ENCODE measurements around the gene KLHDC2.
"Not testable (repeated sequence)": the region's sequence is repeated elsewhere in the genome, so short reads cannot be mapped to it uniquely, and the experiment has no call there.

KLHDC2 gene

GRCh38 chr14:49727171-49727570, 40.8 kb upstream of the KLHDC2 start:
- Histone ChIP-seq H3K4me3 (ENCODE audit: low read depth in 1 of 2, low read length in 2 of 2) (no peak overlapping the region), H4K20me1 (ENCODE audit: insufficient read depth, low read length) (no peaks in the 10 kb centered on the region), H3K27me3 (ENCODE audit: insufficient read depth, low read length, poor library complexity) (no peaks in the 10 kb centered on the region), H3K27ac (ENCODE audit: low read length) (no peak overlapping the region), H3K9me3 (ENCODE audit: insufficient read depth, low read length, severe bottlenecking) (no peaks in the 10 kb centered on the region), H3K9ac (ENCODE audit: low read depth, low read length) (no peak overlapping the region), H3K4me2 (ENCODE audit: insufficient read depth, low read length) (no peak overlapping the region), H3K4me1 (ENCODE audit: insufficient read depth, low read length) (no peaks in the 10 kb centered on the region), H3K79me2 (ENCODE audit: insufficient read depth, low read length) (no peaks in the 10 kb centered on the region), H3K36me3 (ENCODE audit: insufficient read depth, low read length) (no peaks in the 10 kb centered on the region), H2AFZ (ENCODE audit: low read depth, low read length) (no peak overlapping the region)
- no peak for TF ChIP-seq EZH2 (IDR thresholded peaks at IDR 0.05; ENCODE audit: borderline replicate concordance, low read depth, low read length, severe bottlenecking)
- TF ChIP-seq CTCF (IDR thresholded peaks at IDR 0.05; ENCODE audit: borderline replicate concordance, extremely low read depth, low read length, poor library complexity, severe bottlenecking) = no peak
- DNase-seq = no peak
- ATAC-seq (ENCODE audit: insufficient read depth, low read depth) = no peak

- no peaks in the 10 kb centered on the region for H3K36me3 ChIP-seq (ENCODE audit: insufficient read depth, low read length)
- H3K9me3 ChIP-seq (ENCODE audit: insufficient read depth, low read length, severe bottlenecking) = no peaks in the 10 kb centered on the region
- ATAC-seq (ENCODE audit: insufficient read depth, low read depth) (no peak), DNase-seq (no peak)
- no peak overlapping the region for H3K27ac ChIP-seq (ENCODE audit: low read length)
- no peak overlapping the region for H2AFZ ChIP-seq (ENCODE audit: low read depth, low read length)
- TF ChIP-seq CTCF (IDR thresholded peaks at IDR 0.05; ENCODE audit: borderline replicate concordance, extremely low read depth, low read length, poor library complexity, severe bottlenecking) = no peak
- no peak for TF ChIP-seq EZH2 (IDR thresholded peaks at IDR 0.05; ENCODE audit: borderline replicate concordance, low read depth, low read length, severe bottlenecking)
- H3K4me2 ChIP-seq (ENCODE audit: insufficient read depth, low read length) = no peak overlapping the region
- no peaks in the 10 kb centered on the region for H3K4me1 ChIP-seq (ENCODE audit: insufficient read depth, low read length)
- H3K4me3 ChIP-seq (ENCODE audit: low read depth in 1 of 2, low read length in 2 of 2) = no peak overlapping the region
- no peaks in the 10 kb centered on the region for H3K79me2 ChIP-seq (ENCODE audit: insufficient read depth, low read length)
- H3K9ac ChIP-seq (ENCODE audit: low read depth, low read length) = no peak overlapping the region
- no peaks in the 10 kb centered on the region for H3K27me3 ChIP-seq (ENCODE audit: insufficient read depth, low read length, poor library complexity)
- H4K20me1 ChIP-seq (ENCODE audit: insufficient read depth, low read length) = no peaks in the 10 kb centered on the region
Observed at GRCh38 chr14:49732896-49733295, 35.1 kb upstream of the KLHDC2 start.

- Histone ChIP-seq H4K20me1 (ENCODE audit: insufficient read depth, low read length) (no peaks in the 10 kb centered on the region), H3K4me2 (ENCODE audit: insufficient read depth, low read length) (no peak overlapping the region), H3K4me3 (ENCODE audit: low read depth in 1 of 2, low read length in 2 of 2) (no peak overlapping the region), H3K9ac (ENCODE audit: low read depth, low read length) (no peak overlapping the region), H3K36me3 (ENCODE audit: insufficient read depth, low read length) (no peaks in the 10 kb centered on the region), H3K9me3 (ENCODE audit: insufficient read depth, low read length, severe bottlenecking) (no peaks in the 10 kb centered on the region), H3K27ac (ENCODE audit: low read length) (no peak overlapping the region), H2AFZ (ENCODE audit: low read depth, low read length) (no peak overlapping the region), H3K79me2 (ENCODE audit: insufficient read depth, low read length) (no peaks in the 10 kb centered on the region), H3K27me3 (ENCODE audit: insufficient read depth, low read length, poor library complexity) (no peaks in the 10 kb centered on the region), H3K4me1 (ENCODE audit: insufficient read depth, low read length) (no peaks in the 10 kb centered on the region)
- no peak for ATAC-seq (ENCODE audit: insufficient read depth, low read depth)
- DNase-seq = no peak
- TF ChIP-seq EZH2 (IDR thresholded peaks at IDR 0.05; ENCODE audit: borderline replicate concordance, low read depth, low read length, severe bottlenecking) (no peak), CTCF (IDR thresholded peaks at IDR 0.05; ENCODE audit: borderline replicate concordance, extremely low read depth, low read length, poor library complexity, severe bottlenecking) (no peak)
Observed at GRCh38 chr14:49733836-49734235, 34.1 kb upstream of the KLHDC2 start.

- DNase-seq; H3K27me3 ChIP-seq (ENCODE audit: insufficient read depth, low read length, poor library complexity); H3K4me2 ChIP-seq (ENCODE audit: insufficient read depth, low read length); H3K4me1 ChIP-seq (ENCODE audit: insufficient read depth, low read length); H3K9me3 ChIP-seq (ENCODE audit: insufficient read depth, low read length, severe bottlenecking); H4K20me1 ChIP-seq (ENCODE audit: insufficient read depth, low read length); H3K36me3 ChIP-seq (ENCODE audit: insufficient read depth, low read length); H2AFZ ChIP-seq (ENCODE audit: low read depth, low read length); H3K9ac ChIP-seq (ENCODE audit: low read depth, low read length); ATAC-seq (ENCODE audit: insufficient read depth, low read depth); H3K4me3 ChIP-seq (ENCODE audit: low read depth in 1 of 2, low read length in 2 of 2); H3K79me2 ChIP-seq (ENCODE audit: insufficient read depth, low read length); H3K27ac ChIP-seq (ENCODE audit: low read length): not testable (repeated sequence)
Observed at GRCh38 chr14:49735669-49736068, 32.3 kb upstream of the KLHDC2 start.
